ENCODE data around the gene HOXB13.
A peak's percentile ranks its signal among the peaks of the same experiment; 100 is the strongest.

The HOXB13 gene

GRCh38 chr17:48726114-48726915 is 2.2 kb downstream of the HOXB13 start:
- H3K4me3 ChIP-seq (ENCODE audit: low read length), result no peak overlapping the region
- TF ChIP-seq CTCF (conservative IDR thresholded peaks at IDR 0.05; ENCODE audit: low read depth, low read length), result no peak
- no peak for DNase-seq (ENCODE audit: low read depth)

GRCh38 chr17:48725288-48726064 is 3.1 kb downstream of the HOXB13 start:
- DNase-seq (ENCODE audit: low read depth), result no peak
- H3K4me3 ChIP-seq (ENCODE audit: low read length), result no peak overlapping the region

GRCh38 chr17:48725004-48725287 is 3.6 kb downstream of the HOXB13 start:
- H3K4me3 ChIP-seq (ENCODE audit: low read length), result no peak overlapping the region
- TF ChIP-seq CTCF (conservative IDR thresholded peaks at IDR 0.05; ENCODE audit: low read depth, low read length), result no peak
- no peak for DNase-seq (ENCODE audit: low read depth)

More at GRCh38 chr17:48725288-48726064, 3.1 kb downstream of the HOXB13 start:
- TF ChIP-seq CTCF (conservative IDR thresholded peaks at IDR 0.05; ENCODE audit: low read depth, low read length), result no peak

GRCh38 chr17:48724251-48725003 is 4.1 kb downstream of the HOXB13 start:
- H3K4me3 ChIP-seq (ENCODE audit: low read length), result no peak overlapping the region
- TF ChIP-seq CTCF (conservative IDR thresholded peaks at IDR 0.05; ENCODE audit: low read depth, low read length), result peak; percentile 80
- DNase-seq (ENCODE audit: low read depth), result peak; percentile 10

GRCh38 chr17:48723423-48724250 is 4.9 kb downstream of the HOXB13 start:
- no peak for DNase-seq (ENCODE audit: low read depth)
- no peak overlapping the region for H3K4me3 ChIP-seq (ENCODE audit: low read length)
- TF ChIP-seq CTCF (conservative IDR thresholded peaks at IDR 0.05; ENCODE audit: low read depth, low read length), result no peak

- H3K4me3 ChIP-seq (ENCODE audit: low read length), result no peak within 1 kb of the TSS
- TF ChIP-seq CTCF (conservative IDR thresholded peaks at IDR 0.05; ENCODE audit: low read depth, low read length), result no peak
- no peak for DNase-seq (ENCODE audit: low read depth)
Observed at GRCh38 chr17:48722915-48723422, 5.6 kb downstream of the HOXB13 start, which contains the start of gene PRAC2. Gene PRAC2 (plus strand): TSS chr17:48723185. CDS start chr17:48724411, 1,226 bp downstream.
